Inferior parietal cortex (tissue), 1 donor: Measurements from ENCODE around the gene ZNF345.

Source experiments
- DNase-seq: peaks from one replicate; pipeline ENCODE4 v3.0.0-alpha.2; 2016; ENCODE audit errors: extremely low spot score

ZNF345 gene

GRCh38 chr19:36850559-36851442, at the start of gene ZNF345:
TSS of gene ZNF345 (plus strand) at chr19:36850876. CDS start at chr19:36876831, 25,955 bp downstream.
- DNase-seq, result peak; percentile 95

GRCh38 chr19:36805364-36805763, 45.3 kb upstream of the ZNF345 start:
- DNase-seq, result no peak

DNA sequence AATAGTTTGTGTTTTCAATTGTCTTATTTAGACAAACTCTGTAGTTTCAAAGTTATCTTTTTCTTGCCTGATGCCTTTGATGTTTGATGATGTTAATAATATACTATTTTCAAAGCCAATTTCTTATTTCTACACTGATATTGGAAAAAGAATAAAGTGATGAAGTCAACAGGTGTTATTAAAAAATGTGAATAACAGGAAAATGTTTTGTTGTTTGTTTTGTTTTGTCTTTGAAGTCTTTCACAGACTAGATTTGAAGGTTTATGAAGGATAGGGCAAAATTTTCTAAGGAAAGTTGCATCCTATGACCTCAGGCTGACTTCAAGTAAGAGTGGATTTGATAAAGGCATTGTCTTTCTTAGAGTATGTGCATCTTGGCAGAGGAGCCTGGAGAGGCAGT, 43.6 kb upstream of the ZNF345 start:
- DNase-seq, result no peak

DNA sequence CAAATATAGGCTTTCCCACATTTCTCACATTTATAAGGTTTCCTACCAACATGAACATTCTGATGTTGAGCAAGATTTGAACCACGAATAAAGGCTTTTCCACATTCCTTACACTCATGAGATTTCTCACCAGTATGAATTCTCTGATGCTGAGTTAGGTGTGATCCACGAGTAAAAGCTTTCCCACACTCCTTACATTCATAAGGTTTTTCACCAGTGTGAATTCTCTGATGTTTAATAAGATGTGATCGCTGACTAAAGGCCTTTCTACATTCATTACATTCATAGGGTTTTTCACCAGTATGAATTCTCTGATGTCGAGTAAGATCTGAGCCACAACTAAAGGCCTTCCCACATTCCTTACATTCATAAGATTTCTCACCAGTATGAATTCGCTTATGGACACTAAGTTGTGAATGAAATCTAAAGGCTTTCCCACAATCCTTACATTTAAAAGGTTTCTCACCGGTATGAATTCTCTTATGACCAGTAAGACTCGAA, 31.5 kb upstream of the ZNF345 start:
- DNase-seq, result no peak

DNA sequence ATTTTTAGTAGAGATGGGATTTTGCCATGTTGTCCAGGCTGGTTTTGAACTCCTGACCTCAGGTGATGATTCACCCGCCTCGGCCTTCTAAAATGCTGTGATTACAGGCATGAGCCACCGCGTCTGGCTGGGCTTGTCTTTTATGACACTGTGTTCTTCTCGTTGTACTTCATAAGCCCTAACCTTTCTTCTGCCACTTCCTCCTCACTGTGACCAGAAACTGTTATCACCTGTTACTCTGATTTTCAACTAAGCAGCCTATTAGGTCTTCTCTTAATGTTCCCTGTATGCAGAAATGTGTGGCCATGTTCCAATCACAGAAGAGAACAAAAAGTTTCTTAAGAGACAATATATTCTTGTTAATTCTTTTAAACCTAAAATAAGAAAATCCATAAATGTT, 28.9 kb upstream of the ZNF345 start:
- DNase-seq, result no peak

- DNase-seq, result no peak
Observed at GRCh38 chr19:36833430-36833829, 17.2 kb upstream of the ZNF345 start.

DNA sequence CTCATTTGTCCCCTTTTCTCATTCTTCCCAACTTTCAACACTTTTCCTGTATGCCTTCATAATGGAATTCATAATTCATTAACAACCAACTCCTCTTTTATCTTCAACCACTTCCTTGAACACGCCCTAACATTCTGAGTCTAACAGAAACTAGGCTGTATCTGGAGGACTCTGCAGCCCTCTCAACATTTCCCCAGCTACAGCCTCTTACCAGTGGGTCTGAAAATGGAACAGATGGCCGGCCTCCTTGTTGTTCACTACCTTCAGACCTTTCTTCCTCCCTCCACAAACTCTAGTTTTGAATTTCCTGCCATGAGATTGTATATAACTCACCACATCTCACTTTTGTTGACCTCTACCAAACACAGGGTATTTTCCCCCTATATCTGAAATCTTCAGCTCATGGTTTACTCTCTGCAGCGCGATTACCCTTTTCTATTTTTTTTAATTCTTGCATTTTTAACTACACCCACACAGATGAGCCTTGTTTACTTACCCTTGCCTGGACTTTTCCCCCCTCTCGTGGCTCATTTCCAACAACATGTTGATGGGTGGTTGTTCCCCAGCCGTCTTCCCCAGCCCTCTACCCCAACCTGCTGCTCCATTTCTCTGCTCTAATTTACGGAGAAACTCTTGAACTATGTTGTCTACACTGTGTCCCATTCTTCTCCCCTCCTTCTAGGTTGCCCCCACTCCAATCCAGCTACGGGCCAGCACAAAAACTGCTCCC, 13.3 kb upstream of the ZNF345 start:
- no peak for DNase-seq

- DNase-seq, result peak; percentile 93
Observed at GRCh38 chr19:36837906-36838783, 12.5 kb upstream of the ZNF345 start, which contains the start of gene ZNF790. TSS of gene ZNF790 (minus strand) at chr19:36838387. CDS start at chr19:36825619, 12,768 bp downstream.

GRCh38 chr19:36838784-36839324, 11.8 kb upstream of the ZNF345 start:
- DNase-seq, result no peak

- no peak for DNase-seq
Observed at GRCh38 chr19:36847968-36848367, 2.7 kb upstream of the ZNF345 start.

DNA sequence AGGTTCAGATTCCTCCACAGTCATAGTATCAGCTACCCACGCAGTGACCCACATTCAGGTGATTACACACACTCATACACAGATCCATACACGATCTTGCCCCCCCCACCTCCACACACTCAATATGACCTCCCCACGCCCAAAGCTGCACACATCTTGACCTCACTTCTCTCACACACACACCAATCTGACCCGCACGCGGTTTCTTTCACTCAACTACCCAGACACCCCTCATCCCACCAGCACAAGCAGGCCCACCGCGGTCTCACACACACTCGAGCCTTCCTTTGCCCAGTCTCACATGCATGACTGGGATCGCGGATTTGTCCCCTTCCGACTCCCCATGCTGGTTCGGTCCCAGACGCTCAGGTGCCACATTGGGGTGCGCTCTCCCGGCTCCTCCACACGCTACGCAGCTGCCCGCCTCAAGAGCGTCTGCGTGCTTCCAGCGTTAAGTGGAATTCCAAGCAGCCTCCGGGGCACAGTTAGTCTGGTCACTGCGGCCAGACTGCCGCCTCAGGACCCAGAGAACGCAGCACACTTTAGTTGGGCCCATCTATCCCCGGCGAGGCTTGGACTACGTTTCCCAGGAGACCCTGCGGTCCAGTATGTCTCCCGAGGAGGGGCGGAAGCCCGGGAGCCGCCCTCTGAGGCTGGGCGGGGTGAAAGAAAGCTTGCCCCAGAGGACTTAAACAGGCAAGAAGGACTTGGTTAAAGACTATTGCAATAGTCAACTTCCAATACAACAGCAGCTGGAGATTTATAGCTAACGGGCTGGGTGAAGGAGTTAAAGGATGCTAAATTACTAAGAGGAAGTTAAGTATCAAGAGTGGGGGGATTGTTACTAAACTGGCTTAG, 746 bp upstream of the ZNF345 start:
- peak; percentile 92 for DNase-seq

DNA sequence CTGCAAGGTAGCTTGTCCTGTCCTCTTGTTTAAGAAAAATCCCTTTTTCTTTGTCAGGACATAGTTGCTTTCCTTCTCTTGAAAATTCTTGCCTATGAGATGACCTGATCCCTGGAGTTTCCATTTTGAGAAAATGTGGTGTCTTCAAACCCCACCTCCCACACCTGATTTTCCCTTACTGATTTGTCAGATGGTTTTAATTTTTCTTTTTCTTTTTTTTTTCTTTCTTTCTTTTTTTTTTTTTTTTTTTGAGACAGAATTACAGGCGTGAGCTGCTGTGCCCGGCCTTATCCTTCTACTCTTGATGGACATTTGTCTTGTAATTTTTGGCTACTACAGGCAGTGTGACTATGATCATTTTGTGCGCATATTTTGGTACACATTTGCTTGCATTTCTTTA, 1.2 kb downstream of the ZNF345 start:
- no peak for DNase-seq

DNA sequence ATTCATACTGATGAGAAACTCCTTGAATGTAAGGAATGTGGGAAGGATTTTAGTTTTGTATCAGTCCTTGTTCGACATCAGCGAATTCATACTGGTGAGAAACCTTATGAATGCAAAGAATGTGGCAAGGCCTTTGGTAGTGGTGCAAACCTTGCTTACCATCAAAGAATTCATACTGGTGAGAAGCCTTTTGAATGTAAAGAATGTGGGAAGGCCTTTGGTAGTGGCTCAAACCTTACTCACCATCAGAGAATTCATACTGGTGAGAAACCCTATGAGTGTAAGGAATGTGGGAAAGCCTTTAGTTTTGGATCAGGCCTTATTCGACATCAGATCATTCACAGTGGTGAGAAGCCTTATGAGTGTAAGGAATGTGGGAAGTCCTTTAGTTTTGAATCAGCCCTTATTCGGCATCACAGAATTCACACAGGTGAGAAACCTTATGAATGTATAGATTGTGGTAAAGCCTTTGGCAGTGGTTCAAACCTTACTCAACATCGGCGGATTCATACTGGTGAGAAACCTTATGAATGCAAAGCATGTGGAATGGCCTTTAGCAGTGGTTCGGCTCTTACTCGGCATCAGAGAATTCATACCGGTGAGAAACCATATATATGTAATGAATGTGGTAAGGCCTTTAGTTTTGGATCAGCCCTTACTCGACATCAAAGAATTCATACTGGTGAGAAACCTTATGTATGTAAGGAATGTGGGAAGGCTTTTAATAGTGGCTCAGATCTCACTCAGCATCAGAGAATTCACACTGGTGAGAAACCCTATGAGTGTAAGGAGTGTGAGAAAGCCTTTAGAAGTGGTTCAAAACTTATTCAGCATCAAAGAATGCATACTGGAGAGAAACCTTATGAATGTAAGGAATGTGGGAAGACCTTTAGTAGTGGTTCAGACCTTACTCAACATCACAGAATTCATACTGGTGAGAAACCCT, 26.6 kb downstream of the ZNF345 start:
- DNase-seq, result no peak

DNA sequence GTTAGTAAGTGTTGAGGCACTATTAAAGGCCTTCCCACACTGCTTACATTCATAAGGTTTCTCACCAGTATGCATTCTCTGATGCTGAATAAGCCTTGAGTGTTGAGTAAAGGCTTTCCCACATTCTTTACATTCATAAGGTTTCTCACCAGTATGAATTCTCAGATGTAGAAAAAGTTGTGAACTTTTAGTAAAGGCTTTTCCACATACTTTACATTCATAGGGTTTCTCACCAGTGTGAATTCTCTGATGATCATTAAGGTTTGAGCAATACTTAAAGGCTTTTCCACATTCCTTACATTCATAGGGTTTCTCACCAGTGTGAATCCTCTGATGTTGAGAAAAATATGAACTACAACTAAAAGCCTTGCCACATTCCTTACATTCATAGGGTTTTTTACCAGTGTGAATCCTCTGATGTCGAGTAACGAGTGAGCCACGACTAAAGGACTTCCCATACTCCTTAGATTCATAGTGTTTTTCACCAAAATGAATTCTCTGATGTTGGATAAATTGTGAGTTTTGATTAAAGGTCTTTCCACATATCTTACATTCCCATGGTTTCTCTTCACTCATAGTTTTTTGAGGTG, 41.2 kb downstream of the ZNF345 start:
- no peak for DNase-seq

GRCh38 chr19:36894849-36895383, 44.2 kb downstream of the ZNF345 start:
- no peak for DNase-seq

GRCh38 chr19:36898422-36898821, 47.7 kb downstream of the ZNF345 start:
- no peak for DNase-seq

- DNase-seq, result peak; percentile 92
Observed at GRCh38 chr19:36915992-36916830, 65.5 kb downstream of the ZNF345 start, which contains the start of the genes ZNF568 and ZNF829. TSS of gene ZNF568 (plus strand) at chr19:36916332. CDS start at chr19:36922771, 6,439 bp downstream. TSS of gene ZNF829 (minus strand) at chr19:36916291. CDS start at chr19:36915167, 1,124 bp downstream.
